Pulmonary artery endothelial cell (primary cell): Measurements from ENCODE around the gene ZNF174. TPM values are rescaled to one million over a fixed set of nuclear protein-coding genes. Genes with fewer than 3 reads are reported as not detected.

Source experiments
- DNase-seq: peaks from one replicate; pipeline ENCODE4 v3.0.0-alpha.2; 2011; ENCODE audit warnings: low read depth, low spot score
- total RNA-seq: library from RNA; depleted of rRNA; stranded (reverse); fragments of >200 nt; gene quantifications from 2 replicates; pipeline ENCODE4 v1.2.3, GENCODE V29; 2014

Gene ZNF174
- total RNA-seq, 1 donor from 2014 or later = 6.2 TPM

- DNase-seq = peak; percentile 84
These were observed 42.4 kb downstream of the ZNF174 start, which contains the start of the genes NAA60 and ZNF597 for GRCh38 chr16:3443108-3444031. NAA60 (plus strand) TSS chr16:3443680; CDS start chr16:3476228, 32,548 bp downstream. ZNF597 (minus strand) TSS chr16:3443504; CDS start chr16:3443153, 351 bp downstream.

- DNase-seq = peak; percentile 65
These were observed 43.0 kb downstream of the ZNF174 start for GRCh38 chr16:3444032-3444388.

GRCh38 chr16:3454093-3454492 is 53.1 kb downstream of the ZNF174 start:
- no peak for DNase-seq

GRCh38 chr16:3454631-3455147 is 53.7 kb downstream of the ZNF174 start:
- DNase-seq = no peak

GRCh38 chr16:3457434-3458252 is 56.6 kb downstream of the ZNF174 start:
- peak; percentile 74 for DNase-seq

- DNase-seq = no peak
These were observed 57.4 kb downstream of the ZNF174 start for GRCh38 chr16:3458278-3458851.

- no peak for DNase-seq
These were observed 57.9 kb downstream of the ZNF174 start for GRCh38 chr16:3458852-3459361.

Other genes starting within 250 kb of the ZNF174 start
- gene OR1F1, start 213.0 kb upstream of the ZNF174 start, total RNA-seq = 0.13 TPM in 1 of 2 replicates, not detected in the other
- gene ZNF200, start 166.1 kb upstream of the ZNF174 start, total RNA-seq = 10.6 and 12.9 TPM in 2 replicates
- gene MEFV, start 144.6 kb upstream of the ZNF174 start, total RNA-seq = not detected in 2 replicates
- 39.6 and 52.1 TPM in 2 replicates for gene ZNF263, start 117.7 kb upstream of the ZNF174 start, total RNA-seq
- 3.4 and 4.7 TPM in 2 replicates for gene TIGD7, start 95.8 kb upstream of the ZNF174 start, total RNA-seq
- 17.6 and 20.3 TPM in 2 replicates for gene ZNF75A, start 95.7 kb upstream of the ZNF174 start, total RNA-seq
- 0.07 TPM in 1 of 2 replicates, not detected in the other for gene OR2C1, start 45.3 kb upstream of the ZNF174 start, total RNA-seq
- 8.9 and 11.9 TPM in 2 replicates for gene ZSCAN32, start 211 bp upstream of the ZNF174 start, total RNA-seq
- gene ZNF597, start 42.3 kb downstream of the ZNF174 start, total RNA-seq = 2.2 and 2.9 TPM in 2 replicates
- 11.8 and 12.7 TPM in 2 replicates for gene NAA60, start 42.5 kb downstream of the ZNF174 start, total RNA-seq
- gene C16orf90, start 94.3 kb downstream of the ZNF174 start, total RNA-seq = not detected in 2 replicates
- 11.1 and 13.6 TPM in 2 replicates for gene CLUAP1, start 99.8 kb downstream of the ZNF174 start, total RNA-seq
- gene NLRC3, start 176.2 kb downstream of the ZNF174 start, total RNA-seq = 1.4 and 2.0 TPM in 2 replicates
- gene SLX4, start 210.4 kb downstream of the ZNF174 start, total RNA-seq = 2.8 and 4.0 TPM in 2 replicates